Sciatic nerve (tissue), 2 donors: ENCODE data around the gene CLASP1. TPM values are rescaled to one million over a fixed set of nuclear protein-coding genes. Genes with fewer than 3 reads are reported as not detected.

ENCODE experiments used
- ATAC-seq: fragments of 200-7000 bp; cut with Tn5 transposase; one replicate; pipeline ENCODE4 v1.9.1; 2020; ENCODE audit warnings: mild to moderate bottlenecking, moderate library complexity
- DNase-seq: peaks from one replicate; pipeline ENCODE4 v3.0.0-alpha.2; 2020; ENCODE audit warnings: low spot score
- intact Hi-C: fragments of 100-400 bp; cut with DNase I; formaldehyde crosslinking; loops from one replicate; pipeline ENCODE4 v1.14.2; 2022
- total RNA-seq: library from RNA; stranded (reverse); fragmentation: NEBNext Ultra II Directional; extraction: Animal tissue kit (Norgen Biotek cat#: 25700); gene quantifications from one replicate; pipeline ENCODE4 v1.2.1, GENCODE V29; 2021
- donor health status: DM: no; HTN: no; CAD: no.
- donor health status: DM: no; HTN: no; CAD: no.

The CLASP1 gene
- total RNA-seq, 1 donor from 2014 or later = 72.7 TPM

- intact Hi-C loops = loop anchor here (10.0 kb wide), 1 partner anchor 205 kb away; the partner anchor contains the start of gene NIFK
- DNase-seq (peak; percentile 83), ATAC-seq (peak; percentile 54)
Observed at GRCh38 chr2:121529439-121530211, 119.6 kb downstream of the CLASP1 start.

- no peak for DNase-seq
- ATAC-seq = no peak
- intact Hi-C loops = loop anchor here (10.0 kb wide), 1 partner anchor 208 kb away; the partner anchor contains the start of gene NIFK
Observed at GRCh38 chr2:121527009-121527682, 122.1 kb downstream of the CLASP1 start.

GRCh38 chr2:121524685-121525425 is 124.4 kb downstream of the CLASP1 start:
- intact Hi-C loops = loop anchor here (10.0 kb wide), 1 partner anchor 210 kb away; the partner anchor contains the start of gene NIFK
- no peak for DNase-seq
- ATAC-seq = no peak

GRCh38 chr2:121521359-121521758 is 127.9 kb downstream of the CLASP1 start:
- no peak for DNase-seq
- ATAC-seq = peak; percentile 77
- intact Hi-C loops = loop anchor here (10.0 kb wide), 1 partner anchor 213 kb away; the partner anchor contains the start of gene NIFK

- ATAC-seq (peak; percentile 42), DNase-seq (no peak)
- intact Hi-C loops = loop anchor here (10.0 kb wide), 1 partner anchor 214 kb away; the partner anchor contains the start of gene NIFK
Observed at GRCh38 chr2:121520641-121520994, 128.6 kb downstream of the CLASP1 start.

- ATAC-seq = peak; percentile 91
- intact Hi-C loops = loop anchor here (10.0 kb wide), 1 partner anchor 215 kb away; the partner anchor contains the start of gene NIFK
- DNase-seq = no peak
Observed at GRCh38 chr2:121519732-121520640, 129.3 kb downstream of the CLASP1 start.

- DNase-seq (no peak), ATAC-seq (no peak)
- intact Hi-C loops = no loop called here
Observed at GRCh38 chr2:121519153-121519552, 130.1 kb downstream of the CLASP1 start.

- intact Hi-C loops = no loop called here
- DNase-seq (no peak), ATAC-seq (no peak)
Observed at GRCh38 chr2:121513597-121514333, 135.5 kb downstream of the CLASP1 start.

- ATAC-seq (no peak), DNase-seq (no peak)
- intact Hi-C loops = no loop called here
Observed at GRCh38 chr2:121510857-121511256, 138.4 kb downstream of the CLASP1 start.

GRCh38 chr2:121506621-121507020 is 142.6 kb downstream of the CLASP1 start:
- intact Hi-C loops = no loop called here
- ATAC-seq (no peak), DNase-seq (no peak)

GRCh38 chr2:121505986-121506586 is 143.2 kb downstream of the CLASP1 start:
- no peak for DNase-seq
- ATAC-seq = no peak
- intact Hi-C loops = no loop called here

GRCh38 chr2:121505005-121505404 is 144.3 kb downstream of the CLASP1 start:
- DNase-seq = no peak
- intact Hi-C loops = no loop called here
- ATAC-seq = no peak

- no peak for DNase-seq
- no peak for ATAC-seq
- intact Hi-C loops = no loop called here
Observed at GRCh38 chr2:121504316-121504715, 144.9 kb downstream of the CLASP1 start.

GRCh38 chr2:121502781-121503180 is 146.5 kb downstream of the CLASP1 start:
- ATAC-seq (no peak), DNase-seq (no peak)
- intact Hi-C loops = no loop called here

GRCh38 chr2:121502246-121502645 is 147.0 kb downstream of the CLASP1 start:
- DNase-seq = no peak
- ATAC-seq = no peak
- intact Hi-C loops = no loop called here

- no peak for DNase-seq
- intact Hi-C loops = no loop called here
- no peak for ATAC-seq
Observed at GRCh38 chr2:121501554-121501953, 147.7 kb downstream of the CLASP1 start.

GRCh38 chr2:121501031-121501430 is 148.2 kb downstream of the CLASP1 start:
- no peak for ATAC-seq
- intact Hi-C loops = no loop called here
- DNase-seq = no peak
